ENCODE measurements around the gene DNAH6.

The DNAH6 gene

GRCh38 chr2:84729224-84729623 lies 212.9 kb downstream of the DNAH6 start:
- Histone ChIP-seq H3K4me3 (ENCODE audit: low read depth, low read length) (no peak overlapping the region), H3K27me3 (ENCODE audit: control insufficient read depth, insufficient read depth, low read length) (no peaks in the 10 kb centered on the region), H3K4me1 (ENCODE audit: control insufficient read depth, insufficient read depth, low read length) (no peaks in the 10 kb centered on the region), H3K9me3 (ENCODE audit: control insufficient read depth, insufficient read depth, low read length) (no peaks in the 10 kb centered on the region), H3K9ac (ENCODE audit: low read depth, low read length) (no peak overlapping the region), H3K36me3 (ENCODE audit: control insufficient read depth, insufficient read depth, low read length) (no peaks in the 10 kb centered on the region)

- H3K9me3 ChIP-seq (ENCODE audit: control insufficient read depth, insufficient read depth, low read length) = no peaks in the 10 kb centered on the region
- H3K36me3 ChIP-seq (ENCODE audit: control insufficient read depth, insufficient read depth, low read length) = no peaks in the 10 kb centered on the region
- H3K4me1 ChIP-seq (ENCODE audit: control insufficient read depth, insufficient read depth, low read length) = no peaks in the 10 kb centered on the region
- no peak overlapping the region for H3K9ac ChIP-seq (ENCODE audit: low read depth, low read length)
- H3K4me3 ChIP-seq (ENCODE audit: low read depth, low read length) = no peak overlapping the region
- H3K27me3 ChIP-seq (ENCODE audit: control insufficient read depth, insufficient read depth, low read length) = no peaks in the 10 kb centered on the region
Observed at GRCh38 chr2:84731185-84731584, 214.9 kb downstream of the DNAH6 start.

- Histone ChIP-seq H3K4me3 (ENCODE audit: low read depth, low read length) (no peak overlapping the region), H3K36me3 (ENCODE audit: control insufficient read depth, insufficient read depth, low read length) (no peaks in the 10 kb centered on the region), H3K9me3 (ENCODE audit: control insufficient read depth, insufficient read depth, low read length) (no peaks in the 10 kb centered on the region), H3K4me1 (ENCODE audit: control insufficient read depth, insufficient read depth, low read length) (no peaks in the 10 kb centered on the region), H3K9ac (ENCODE audit: low read depth, low read length) (no peak overlapping the region), H3K27me3 (ENCODE audit: control insufficient read depth, insufficient read depth, low read length) (no peaks in the 10 kb centered on the region)
Observed at GRCh38 chr2:84732897-84733778, 216.8 kb downstream of the DNAH6 start.

GRCh38 chr2:84735389-84735788 lies 219.1 kb downstream of the DNAH6 start:
- no peak overlapping the region for H3K4me3 ChIP-seq (ENCODE audit: low read depth, low read length)
- H3K9ac ChIP-seq (ENCODE audit: low read depth, low read length) = no peak overlapping the region
- H3K9me3 ChIP-seq (ENCODE audit: control insufficient read depth, insufficient read depth, low read length) = no peaks in the 10 kb centered on the region
- no peaks in the 10 kb centered on the region for H3K4me1 ChIP-seq (ENCODE audit: control insufficient read depth, insufficient read depth, low read length)
- H3K36me3 ChIP-seq (ENCODE audit: control insufficient read depth, insufficient read depth, low read length) = no peaks in the 10 kb centered on the region
- H3K27me3 ChIP-seq (ENCODE audit: control insufficient read depth, insufficient read depth, low read length) = no peaks in the 10 kb centered on the region

- no peaks in the 10 kb centered on the region for H3K27me3 ChIP-seq (ENCODE audit: control insufficient read depth, insufficient read depth, low read length)
- no peaks in the 10 kb centered on the region for H3K9me3 ChIP-seq (ENCODE audit: control insufficient read depth, insufficient read depth, low read length)
- peaks cover 3% of the 10 kb centered on the region for H3K4me1 ChIP-seq (ENCODE audit: control insufficient read depth, insufficient read depth, low read length)
- H3K4me3 ChIP-seq (ENCODE audit: low read depth, low read length) = no peak overlapping the region
- H3K36me3 ChIP-seq (ENCODE audit: control insufficient read depth, insufficient read depth, low read length) = no peaks in the 10 kb centered on the region
- H3K9ac ChIP-seq (ENCODE audit: low read depth, low read length) = no peak overlapping the region
Observed at GRCh38 chr2:84741182-84741822, 225.0 kb downstream of the DNAH6 start.

DNA sequence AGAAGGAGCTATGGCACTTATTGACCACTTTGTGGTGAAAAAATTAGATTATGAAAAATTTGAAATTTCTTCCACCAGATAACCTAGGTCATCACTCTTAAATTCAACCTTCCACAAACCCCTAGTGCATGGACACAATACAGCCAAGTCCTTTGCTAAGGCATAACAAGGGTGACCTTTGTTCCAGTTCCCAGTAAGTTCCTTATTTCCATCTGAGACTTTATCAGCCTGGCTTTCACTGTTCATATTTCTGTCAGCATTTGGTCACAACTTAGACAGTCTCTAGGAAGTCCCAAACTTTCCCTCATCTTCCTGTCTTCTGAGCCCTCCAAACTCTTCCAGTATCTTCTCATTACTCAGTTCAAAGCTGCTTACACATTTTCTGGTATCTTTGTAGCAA lies 232.0 kb downstream of the DNAH6 start:
- no peaks in the 10 kb centered on the region for H3K36me3 ChIP-seq (ENCODE audit: control insufficient read depth, insufficient read depth, low read length)

GRCh38 chr2:84749442-84749841 lies 233.1 kb downstream of the DNAH6 start:
- H3K9ac ChIP-seq (ENCODE audit: low read depth, low read length) = no peak overlapping the region
- no peaks in the 10 kb centered on the region for H3K36me3 ChIP-seq (ENCODE audit: control insufficient read depth, insufficient read depth, low read length)
- no peaks in the 10 kb centered on the region for H3K4me1 ChIP-seq (ENCODE audit: control insufficient read depth, insufficient read depth, low read length)
- H3K27me3 ChIP-seq (ENCODE audit: control insufficient read depth, insufficient read depth, low read length) = no peaks in the 10 kb centered on the region
- H3K9me3 ChIP-seq (ENCODE audit: control insufficient read depth, insufficient read depth, low read length) = no peaks in the 10 kb centered on the region
- H3K4me3 ChIP-seq (ENCODE audit: low read depth, low read length) = no peak overlapping the region

More for the DNA sequence above, 232.0 kb downstream of the DNAH6 start:
- H3K4me3 ChIP-seq (ENCODE audit: low read depth, low read length) = no peak overlapping the region
- H3K27me3 ChIP-seq (ENCODE audit: control insufficient read depth, insufficient read depth, low read length) = no peaks in the 10 kb centered on the region
- no peaks in the 10 kb centered on the region for H3K4me1 ChIP-seq (ENCODE audit: control insufficient read depth, insufficient read depth, low read length)
- no peak overlapping the region for H3K9ac ChIP-seq (ENCODE audit: low read depth, low read length)
- H3K9me3 ChIP-seq (ENCODE audit: control insufficient read depth, insufficient read depth, low read length) = no peaks in the 10 kb centered on the region

DNA sequence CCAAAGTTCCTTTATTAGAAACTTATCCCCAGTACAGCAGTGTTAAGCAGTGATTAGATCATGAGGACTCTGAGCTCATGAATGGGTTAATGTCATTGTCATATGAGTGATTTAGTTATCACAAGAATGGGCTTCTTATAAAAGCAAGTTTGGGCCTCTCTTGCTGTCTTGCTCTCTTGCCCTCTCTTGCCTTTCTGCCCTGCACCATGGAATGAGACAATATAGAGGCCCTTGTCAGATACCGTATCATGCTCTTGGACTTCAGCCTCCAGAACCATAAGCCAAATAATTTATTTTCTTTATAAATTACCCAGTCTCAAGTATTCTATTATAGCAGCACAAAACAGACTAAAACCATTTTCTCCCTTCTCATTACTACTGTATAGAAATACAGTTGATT lies 238.8 kb downstream of the DNAH6 start:
- Histone ChIP-seq H3K27me3 (ENCODE audit: control insufficient read depth, insufficient read depth, low read length) (no peaks in the 10 kb centered on the region), H3K9ac (ENCODE audit: low read depth, low read length) (no peak overlapping the region), H3K9me3 (ENCODE audit: control insufficient read depth, insufficient read depth, low read length) (no peaks in the 10 kb centered on the region), H3K4me3 (ENCODE audit: low read depth, low read length) (no peak overlapping the region), H3K4me1 (ENCODE audit: control insufficient read depth, insufficient read depth, low read length) (no peaks in the 10 kb centered on the region), H3K36me3 (ENCODE audit: control insufficient read depth, insufficient read depth, low read length) (no peaks in the 10 kb centered on the region)

GRCh38 chr2:84757648-84758047 lies 241.3 kb downstream of the DNAH6 start:
- H3K9me3 ChIP-seq (ENCODE audit: control insufficient read depth, insufficient read depth, low read length) = no peaks in the 10 kb centered on the region
- no peak overlapping the region for H3K9ac ChIP-seq (ENCODE audit: low read depth, low read length)
- H3K36me3 ChIP-seq (ENCODE audit: control insufficient read depth, insufficient read depth, low read length) = no peaks in the 10 kb centered on the region
- no peaks in the 10 kb centered on the region for H3K27me3 ChIP-seq (ENCODE audit: control insufficient read depth, insufficient read depth, low read length)
- no peaks in the 10 kb centered on the region for H3K4me1 ChIP-seq (ENCODE audit: control insufficient read depth, insufficient read depth, low read length)
- H3K4me3 ChIP-seq (ENCODE audit: low read depth, low read length) = no peak overlapping the region

GRCh38 chr2:84766791-84767190 lies 250.5 kb downstream of the DNAH6 start:
- H3K4me1 ChIP-seq (ENCODE audit: control insufficient read depth, insufficient read depth, low read length) = no peaks in the 10 kb centered on the region

DNA sequence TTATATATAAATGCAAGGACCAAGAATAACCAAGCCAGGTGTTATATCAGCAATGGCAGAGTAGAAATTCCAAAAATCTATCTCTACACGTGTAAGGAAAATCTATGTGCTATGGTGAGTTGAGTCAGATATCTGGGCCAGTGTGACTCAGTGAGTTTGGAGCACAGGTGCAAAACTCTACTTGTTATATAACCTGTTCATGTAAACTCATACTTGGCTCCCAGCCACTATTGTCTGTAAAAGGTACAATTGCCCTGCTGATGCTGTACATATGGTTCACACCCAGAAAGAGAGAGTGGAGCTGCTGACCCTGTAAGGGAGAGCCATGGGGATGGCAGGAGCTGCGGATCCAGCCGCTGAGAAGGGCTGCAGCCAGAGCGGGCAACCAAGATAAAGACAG lies 252.5 kb downstream of the DNAH6 start:
- H3K9ac ChIP-seq (ENCODE audit: low read depth, low read length) = no peak overlapping the region
- H3K36me3 ChIP-seq (ENCODE audit: control insufficient read depth, insufficient read depth, low read length) = no peaks in the 10 kb centered on the region
- H3K27me3 ChIP-seq (ENCODE audit: control insufficient read depth, insufficient read depth, low read length) = no peaks in the 10 kb centered on the region
- H3K4me1 ChIP-seq (ENCODE audit: control insufficient read depth, insufficient read depth, low read length) = no peaks in the 10 kb centered on the region
- H3K4me3 ChIP-seq (ENCODE audit: low read depth, low read length) = no peak overlapping the region
- H3K9me3 ChIP-seq (ENCODE audit: control insufficient read depth, insufficient read depth, low read length) = no peaks in the 10 kb centered on the region

More at GRCh38 chr2:84766791-84767190, 250.5 kb downstream of the DNAH6 start:
- no peaks in the 10 kb centered on the region for H3K9me3 ChIP-seq (ENCODE audit: control insufficient read depth, insufficient read depth, low read length)
- H3K9ac ChIP-seq (ENCODE audit: low read depth, low read length) = no peak overlapping the region
- no peak overlapping the region for H3K4me3 ChIP-seq (ENCODE audit: low read depth, low read length)
- H3K36me3 ChIP-seq (ENCODE audit: control insufficient read depth, insufficient read depth, low read length) = no peaks in the 10 kb centered on the region
- H3K27me3 ChIP-seq (ENCODE audit: control insufficient read depth, insufficient read depth, low read length) = no peaks in the 10 kb centered on the region

GRCh38 chr2:84770280-84770679 lies 254.0 kb downstream of the DNAH6 start:
- H3K4me1 ChIP-seq (ENCODE audit: control insufficient read depth, insufficient read depth, low read length) = no peaks in the 10 kb centered on the region
- H3K27me3 ChIP-seq (ENCODE audit: control insufficient read depth, insufficient read depth, low read length) = no peaks in the 10 kb centered on the region
- no peak overlapping the region for H3K4me3 ChIP-seq (ENCODE audit: low read depth, low read length)
- no peaks in the 10 kb centered on the region for H3K36me3 ChIP-seq (ENCODE audit: control insufficient read depth, insufficient read depth, low read length)
- H3K9me3 ChIP-seq (ENCODE audit: control insufficient read depth, insufficient read depth, low read length) = no peaks in the 10 kb centered on the region
- no peak overlapping the region for H3K9ac ChIP-seq (ENCODE audit: low read depth, low read length)
